GM19023 (cell line): ENCODE results near the gene CDC25B.

Experiments
- ATAC-seq: cut with Tn5 transposase; IDR thresholded peaks from one replicate; pipeline ENCODE4 v1.9.1; 2021; ENCODE audit warnings: mild to moderate bottlenecking, moderate library complexity; ENCODE audit not compliant: unreplicated experiment

The CDC25B gene

GRCh38 chr20:3795511-3796468 is at the start of gene CDC25B:
Gene CDC25B, plus strand, starts transcription at chr20:3796310. Its CDS starts 222 bp downstream, at chr20:3796532.
- peak; percentile 70 for ATAC-seq

GRCh38 chr20:3747471-3747870 is 48.6 kb upstream of the CDC25B start:
- no peak for ATAC-seq

GRCh38 chr20:3748073-3748472 is 48.0 kb upstream of the CDC25B start:
- ATAC-seq: no peak

- ATAC-seq: no peak
Observed at GRCh38 chr20:3749087-3749688, 46.9 kb upstream of the CDC25B start.

- no peak for ATAC-seq
Observed at GRCh38 chr20:3749689-3750531, 46.2 kb upstream of the CDC25B start.

- no peak for ATAC-seq
Observed at GRCh38 chr20:3751305-3751674, 44.8 kb upstream of the CDC25B start.

- no peak for ATAC-seq
Observed at GRCh38 chr20:3751675-3752385, 44.3 kb upstream of the CDC25B start.

- ATAC-seq: no peak
Observed at GRCh38 chr20:3752386-3752759, 43.7 kb upstream of the CDC25B start.

GRCh38 chr20:3753098-3753497 is 43.0 kb upstream of the CDC25B start:
- ATAC-seq: no peak

GRCh38 chr20:3753501-3754275 is 42.4 kb upstream of the CDC25B start:
- ATAC-seq: no peak

GRCh38 chr20:3754276-3754630 is 41.9 kb upstream of the CDC25B start:
- no peak for ATAC-seq

- no peak for ATAC-seq
Observed at GRCh38 chr20:3755269-3755668, 40.8 kb upstream of the CDC25B start.

- ATAC-seq: no peak
Observed at GRCh38 chr20:3755814-3756480, 40.2 kb upstream of the CDC25B start.

GRCh38 chr20:3757268-3757667 is 38.8 kb upstream of the CDC25B start:
- ATAC-seq: no peak

GRCh38 chr20:3758566-3758965 is 37.5 kb upstream of the CDC25B start:
- no peak for ATAC-seq

- no peak for ATAC-seq
Observed at GRCh38 chr20:3759316-3759823, 36.7 kb upstream of the CDC25B start.

GRCh38 chr20:3759884-3760283 is 36.2 kb upstream of the CDC25B start:
- ATAC-seq: no peak

GRCh38 chr20:3760655-3761348 is 35.3 kb upstream of the CDC25B start:
- ATAC-seq: no peak
